Right lobe of liver (tissue), 6 donors: ENCODE data around the gene ITPK1. TPM values are rescaled to one million over a fixed set of nuclear protein-coding genes. Genes with fewer than 3 reads are reported as not detected.

Experiments used
- ATAC-seq, 4 donors: fragments of 200-7000 bp; cut with Tn5 transposase; one replicate each; pipeline ENCODE4 v1.9.1; 2020; ENCODE audit warnings: mild to moderate bottlenecking in 4 of 4, moderate library complexity in 4 of 4
- DNase-seq, 3 donors: peaks; one replicate each; pipeline ENCODE4 v3.0.0-alpha.2; 2020
- H3K27ac ChIP-seq, 3 donors: fragments of 200-600 bp; one replicate each; pipeline ENCODE4 v1.8.0; 2022
- H3K27me3 ChIP-seq, 2 donors: fragments of 200-600 bp; one replicate each; pipeline ENCODE4 v1.8.0; 2022
- H3K36me3 ChIP-seq, 4 donors: fragments of 200-600 bp; sonication (generic) in 1 of 4; one replicate each; pipeline versions ENCODE4 v1.5.1 to v1.8.0; 2017 to 2022; ENCODE audit warnings: control low read depth in 1 of 4
- H3K4me1 ChIP-seq, 4 donors: fragments of 200-600 bp; sonication (generic) in 1 of 4; one replicate each; pipeline versions ENCODE4 v1.5.1 to v1.8.0; 2017 to 2022; ENCODE audit warnings: control low read depth in 1 of 4
- H3K4me3 ChIP-seq, 3 donors: fragments of 200-600 bp; one replicate each; pipeline ENCODE4 v1.8.0; 2022
- H3K9me3 ChIP-seq, 4 donors: fragments of 200-600 bp; sonication (generic) in 1 of 4; one replicate each; pipeline versions ENCODE4 v1.5.1 to v1.8.0; 2017 to 2022; ENCODE audit warnings: control low read depth in 1 of 4
- CTCF ChIP-seq, 4 donors: fragments of 200-600 bp in 3 of 4; fragments of 450-650 bp in 1 of 4; IDR thresholded peaks; one replicate each; pipeline versions ENCODE4 v1.5.1 to v1.8.0; 2016 to 2022; ENCODE audit warnings: antibody characterized with exemption in 4 of 4, mild to moderate bottlenecking in 2 of 4
- POLR2A ChIP-seq: fragments of 450-650 bp; IDR thresholded peaks from one replicate; pipeline ENCODE4 v1.6.1; 2017; ENCODE audit warnings: antibody characterized with exemption, mild to moderate bottlenecking
- WGBS: methylation state at CpG from one replicate; pipeline ENCODE4 v1.1.6; 2018; ENCODE audit warnings: low coverage, low lambda C conversion rate; ENCODE audit not compliant: insufficient coverage; ENCODE audit errors: missing lambda C conversion rate; 5-methylcytosine and 5-hydroxymethylcytosine counted together
- intact Hi-C, 2 donors: fragments of 100-400 bp; cut with DNase I; formaldehyde crosslinking; loops; one replicate each; pipeline versions ENCODE4 v1.11.2 to v1.14.1; 2022
- total RNA-seq, 6 experiments: library from RNA; depleted of rRNA in 2 of 6; stranded (reverse); fragments of >200 nt in 2 of 6; fragmentation: NEBNext Ultra II Directional in 3 of 6; extraction: Animal tissue kit (Norgen Biotek cat#: 25700) in 3 of 6; gene quantifications; one replicate each; pipeline versions ENCODE4 v1.1.0 to v1.2.4, GENCODE V29; 2016 to 2023
- donor health status: DM: no; HTN: yes; CAD: no.
- donor health status: DM: no; HTN: no; CAD: no.
- donor health status: DM: no; HTN: no; CAD: no.
- donor health status: DM: no; HTN: yes; CAD: no.
- donor health status: DM: no; HTN: yes; CAD: no.

The ITPK1 gene
- total RNA-seq, 6 experiments from 2014 or later: 28.4 to 61.0 (median 40.0) TPM

- no peaks in the 10 kb centered on the region for H3K27me3 ChIP-seq
- H3K27ac ChIP-seq: no peak overlapping the region
- whole genome bisulfite sequencing: 86% methylated on average over 6 of the region's 8 CpGs
- ATAC-seq: no peak
- H3K4me1 ChIP-seq: peaks cover under 1 to 26% (median 16%) of the 10 kb centered on the region in 4 donors
- peaks cover 0 to 2% (median 0%) of the 10 kb centered on the region in 4 donors for H3K9me3 ChIP-seq
- intact Hi-C loops: no loop called here
- TF ChIP-seq POLR2A: no peak
- TF ChIP-seq CTCF (IDR thresholded peaks at IDR 0.05): no peak
- no peaks in the 10 kb centered on the region for H3K36me3 ChIP-seq
- DNase-seq: peak in 1 of 3 donors; percentile 17
- H3K4me3 ChIP-seq: no peak overlapping the region
These were observed 134.0 kb downstream of the ITPK1 start for GRCh38 chr14:92981726-92982125.

DNA sequence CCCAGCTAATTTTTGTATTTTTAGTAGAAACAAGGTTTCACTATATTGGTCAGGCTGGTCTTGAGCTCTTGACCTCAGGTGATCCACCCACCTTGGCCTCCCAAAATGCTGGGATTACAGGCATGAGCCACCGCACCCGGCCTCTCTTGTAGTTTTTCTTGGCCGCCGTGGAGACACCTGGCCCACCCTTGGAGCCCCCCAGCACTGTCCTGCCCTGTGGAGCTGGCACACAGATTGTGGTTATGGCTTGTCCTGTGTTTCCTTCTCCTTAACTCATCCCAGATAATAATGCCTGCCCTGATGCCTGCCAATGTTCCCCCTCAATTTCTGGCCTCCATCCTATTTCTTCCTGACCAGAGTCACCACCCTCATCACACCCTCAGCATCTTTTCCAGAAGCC is 134.9 kb downstream of the ITPK1 start:
- Histone ChIP-seq H3K4me1 (peaks cover 0 to 17% (median 12%) of the 10 kb centered on the region in 4 donors), H3K27me3 (no peaks in the 10 kb centered on the region), H3K27ac (no peak overlapping the region), H3K9me3 (peaks cover 0 to 2% (median 0%) of the 10 kb centered on the region in 4 donors), H3K36me3 (no peaks in the 10 kb centered on the region), H3K4me3 (no peak overlapping the region)
- TF ChIP-seq POLR2A (no peak), CTCF (IDR thresholded peaks at IDR 0.05) (no peak)
- intact Hi-C loops: no loop called here
- WGBS: 100% methylated on average over 4 of the region's 4 CpGs
- ATAC-seq (no peak), DNase-seq (peak in 1 of 3 donors; percentile 26)

DNA sequence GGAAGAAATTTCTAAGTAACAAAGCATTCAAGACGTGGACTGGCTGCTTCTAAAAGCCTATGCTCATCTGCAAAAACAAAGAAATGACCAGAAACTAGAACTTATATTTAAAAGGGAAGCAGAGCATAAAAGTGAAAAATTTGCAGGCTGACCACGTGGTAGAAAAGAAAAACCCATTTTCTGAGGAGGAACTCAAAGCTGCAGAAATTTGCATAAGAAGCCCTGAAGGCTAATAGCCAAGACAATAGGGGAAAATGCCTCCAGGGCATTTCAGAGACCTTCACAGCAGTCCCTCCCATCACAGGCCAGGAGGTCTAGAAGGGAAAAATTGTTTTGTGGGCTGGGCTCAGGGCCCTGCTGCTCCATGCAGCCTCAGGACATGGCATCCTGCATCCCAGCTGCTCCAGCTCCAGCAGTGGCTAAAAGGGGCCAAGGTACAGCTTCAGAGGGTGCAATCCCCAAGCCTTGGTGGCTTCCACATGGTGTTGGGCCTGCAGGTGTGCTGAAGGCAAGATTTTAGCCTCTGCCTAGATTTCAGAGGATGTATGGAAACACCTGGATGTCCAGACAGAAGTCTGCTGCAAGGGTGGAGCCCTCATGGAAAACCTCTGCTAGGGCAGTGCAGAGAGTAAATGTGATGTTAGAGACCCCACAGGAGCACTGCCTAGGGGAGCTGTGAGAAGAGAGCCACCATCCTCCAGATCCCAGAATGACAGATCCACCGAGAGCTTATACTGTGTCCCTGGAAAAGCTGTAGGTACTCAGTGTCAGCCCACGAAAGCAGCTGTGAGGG is 137.3 kb downstream of the ITPK1 start:
- Histone ChIP-seq H3K4me1 (peaks cover 0 to 12% (median 6%) of the 10 kb centered on the region in 4 donors), H3K4me3 (no peak overlapping the region), H3K9me3 (peaks cover 0 to 2% (median 0%) of the 10 kb centered on the region in 4 donors), H3K27ac (no peak overlapping the region), H3K27me3 (no peaks in the 10 kb centered on the region), H3K36me3 (no peaks in the 10 kb centered on the region)
- WGBS: 56% methylated on average over 1 of the region's 4 CpGs
- no peak for ATAC-seq
- DNase-seq: peak in 1 of 3 donors; percentile 15
- intact Hi-C loops: no loop called here
- TF ChIP-seq POLR2A (no peak), CTCF (IDR thresholded peaks at IDR 0.05) (no peak)

GRCh38 chr14:92976268-92976667 is 139.5 kb downstream of the ITPK1 start:
- peak in 1 of 3 donors; percentile 15 for DNase-seq
- Histone ChIP-seq H3K9me3 (peaks cover 0 to 2% (median 0%) of the 10 kb centered on the region in 4 donors), H3K27ac (no peak overlapping the region), H3K27me3 (no peaks in the 10 kb centered on the region), H3K4me1 (peaks cover 0 to 20% (median 10%) of the 10 kb centered on the region in 4 donors), H3K36me3 (no peaks in the 10 kb centered on the region), H3K4me3 (no peak overlapping the region)
- no peak for TF ChIP-seq POLR2A
- TF ChIP-seq CTCF (IDR thresholded peaks at IDR 0.05): no peak
- no peak for ATAC-seq
- WGBS: 100% methylated on average over 1 of the region's 2 CpGs
- intact Hi-C loops: no loop called here
